HUES48 (cell line): Measurements from ENCODE around the gene GMEB2.
"Not testable (repeated sequence)": the region's sequence is repeated elsewhere in the genome, so short reads cannot be mapped to it uniquely, and the experiment has no call there.

Source experiments
- H3K27ac ChIP-seq: one replicate; pipeline ENCODE4 v1.7.0; 2013; ENCODE audit warnings: low read depth, low read length, inconsistent platforms
- H3K27me3 ChIP-seq: 2 replicates; pipeline ENCODE4 v1.6.1; 2013; ENCODE audit warnings: mild to moderate bottlenecking, low read length; ENCODE audit not compliant: control insufficient read depth, insufficient read depth
- H3K36me3 ChIP-seq: 2 replicates; pipeline ENCODE4 v1.6.1; 2013; ENCODE audit warnings: low read length; ENCODE audit not compliant: control insufficient read depth, insufficient read depth
- H3K4me1 ChIP-seq: 2 replicates; pipeline ENCODE4 v1.6.1; 2013; ENCODE audit warnings: mild to moderate bottlenecking, low read length; ENCODE audit not compliant: control insufficient read depth, insufficient read depth
- H3K4me3 ChIP-seq: 2 replicates; pipeline ENCODE4 v1.5.1; 2013; ENCODE audit warnings: mild to moderate bottlenecking, low read depth, low read length
- H3K9ac ChIP-seq: 2 replicates; pipeline ENCODE4 v1.6.1; 2013; ENCODE audit warnings: mild to moderate bottlenecking, low read depth, low read length, moderate library complexity
- H3K9me3 ChIP-seq: 2 replicates; pipeline ENCODE4 v1.6.1; 2013; ENCODE audit warnings: low read length; ENCODE audit not compliant: control insufficient read depth, insufficient read depth

Gene GMEB2

DNA sequence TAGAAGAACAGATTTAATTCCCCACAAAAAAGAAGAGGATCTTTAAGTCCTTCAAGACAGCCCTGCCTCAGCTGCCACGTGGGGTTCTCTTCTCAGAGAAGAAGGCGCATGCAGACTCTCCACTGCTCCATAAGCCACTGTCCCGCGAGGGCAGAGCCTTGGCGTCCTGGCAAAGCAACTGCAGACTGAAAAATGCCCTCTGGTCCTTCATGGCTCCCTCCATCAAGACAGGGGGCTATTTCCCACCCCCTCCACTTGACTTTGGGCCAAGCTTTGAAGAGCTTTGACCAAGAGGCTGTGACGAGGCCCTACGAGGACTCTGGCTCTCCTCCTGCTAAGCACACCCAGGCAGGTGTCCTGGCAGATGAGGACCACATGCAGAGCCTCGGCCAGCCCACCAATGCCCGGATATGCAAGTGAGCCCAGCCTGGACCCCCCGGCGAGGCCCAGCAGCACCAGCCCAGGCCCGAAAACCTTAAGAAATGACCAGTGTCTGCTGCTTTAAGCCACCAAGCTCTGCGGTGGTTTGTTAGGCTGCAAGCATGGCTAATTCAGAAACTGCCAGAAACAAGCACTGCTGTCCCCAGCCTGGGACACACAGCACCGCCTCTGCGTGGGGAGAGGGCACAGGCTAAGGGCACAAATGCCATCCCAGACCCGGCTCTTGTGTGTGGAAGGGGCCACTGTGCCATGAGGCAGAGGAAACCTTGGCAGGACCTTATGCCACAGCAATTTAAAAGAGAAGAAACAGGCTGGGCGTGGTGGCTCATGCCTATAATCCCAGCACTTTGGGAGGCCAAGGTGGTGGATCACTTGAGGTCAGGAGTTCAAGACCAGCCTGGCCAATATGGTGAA lies 16.1 kb downstream of the GMEB2 start:
- Histone ChIP-seq H3K9ac (no peak overlapping the region), H3K27me3 (no peaks in the 10 kb centered on the region), H3K9me3 (no peaks in the 10 kb centered on the region), H3K4me1 (no peaks in the 10 kb centered on the region), H3K27ac (no peak overlapping the region), H3K36me3 (peaks cover 5% of the 10 kb centered on the region), H3K4me3 (no peak overlapping the region)

GRCh38 chr20:63606686-63607085 lies 20.2 kb downstream of the GMEB2 start:
- no peaks in the 10 kb centered on the region for H3K9me3 ChIP-seq
- H3K9ac ChIP-seq = no peak overlapping the region
- no peaks in the 10 kb centered on the region for H3K27me3 ChIP-seq
- H3K27ac ChIP-seq = no peak overlapping the region
- H3K36me3 ChIP-seq = peaks cover 15% of the 10 kb centered on the region
- H3K4me1 ChIP-seq = no peaks in the 10 kb centered on the region
- H3K4me3 ChIP-seq = no peak overlapping the region

DNA sequence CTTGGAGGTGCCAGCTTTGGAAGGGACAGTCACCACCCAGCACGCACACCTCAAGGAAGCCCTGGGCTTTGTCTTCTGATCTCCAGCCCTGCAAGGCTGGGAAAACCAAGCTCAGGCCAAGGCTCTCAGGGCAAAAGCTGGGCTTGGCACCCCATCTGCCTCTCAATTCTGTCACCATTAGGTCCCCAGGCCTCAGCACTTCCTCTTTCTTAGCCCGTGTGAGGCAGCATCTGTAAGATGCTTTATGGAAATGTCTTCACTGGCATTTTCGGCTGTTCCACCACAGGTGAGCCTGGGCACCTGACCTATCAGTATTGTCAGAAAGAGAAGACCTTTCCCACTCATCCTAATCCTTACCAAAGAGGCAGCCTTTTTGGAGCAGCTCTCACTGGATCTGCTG lies 24.6 kb downstream of the GMEB2 start:
- Histone ChIP-seq H3K36me3 (peaks cover 37% of the 10 kb centered on the region), H3K27me3 (no peaks in the 10 kb centered on the region), H3K4me1 (no peaks in the 10 kb centered on the region), H3K27ac (no peak overlapping the region), H3K4me3 (no peak overlapping the region), H3K9ac (no peak overlapping the region), H3K9me3 (no peaks in the 10 kb centered on the region)

DNA sequence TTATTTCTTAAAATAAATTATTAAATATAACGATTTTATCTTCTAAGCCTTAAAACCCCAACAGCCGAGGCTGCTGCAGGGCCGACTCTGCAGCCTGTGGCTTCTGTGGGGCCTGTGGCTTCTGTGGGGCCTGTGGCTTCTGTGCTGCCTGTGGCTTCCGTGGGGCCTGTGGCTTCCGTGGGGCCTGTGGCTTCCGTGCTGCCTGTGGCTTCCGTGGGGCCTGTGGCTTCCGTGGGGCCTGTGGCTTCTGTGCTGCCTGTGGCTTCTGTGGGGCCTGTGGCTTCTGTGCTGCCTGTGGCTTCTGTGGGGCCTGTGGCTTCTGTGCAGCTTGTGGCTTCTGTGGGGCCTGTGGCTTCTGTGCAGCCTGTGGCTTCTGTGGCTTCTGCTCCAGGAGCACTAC lies 25.2 kb downstream of the GMEB2 start:
- peaks cover 41% of the 10 kb centered on the region for H3K36me3 ChIP-seq
- not testable (repeated sequence) for H3K4me3 ChIP-seq, H3K4me1 ChIP-seq, H3K27ac ChIP-seq, H3K9me3 ChIP-seq, H3K27me3 ChIP-seq, H3K9ac ChIP-seq

GRCh38 chr20:63599396-63600050 lies 27.4 kb downstream of the GMEB2 start:
- H3K9me3 ChIP-seq = no peaks in the 10 kb centered on the region
- H3K9ac ChIP-seq = no peak overlapping the region
- no peak overlapping the region for H3K27ac ChIP-seq
- H3K4me1 ChIP-seq = no peaks in the 10 kb centered on the region
- no peaks in the 10 kb centered on the region for H3K27me3 ChIP-seq
- peaks cover 41% of the 10 kb centered on the region for H3K36me3 ChIP-seq
- H3K4me3 ChIP-seq = no peak overlapping the region

DNA sequence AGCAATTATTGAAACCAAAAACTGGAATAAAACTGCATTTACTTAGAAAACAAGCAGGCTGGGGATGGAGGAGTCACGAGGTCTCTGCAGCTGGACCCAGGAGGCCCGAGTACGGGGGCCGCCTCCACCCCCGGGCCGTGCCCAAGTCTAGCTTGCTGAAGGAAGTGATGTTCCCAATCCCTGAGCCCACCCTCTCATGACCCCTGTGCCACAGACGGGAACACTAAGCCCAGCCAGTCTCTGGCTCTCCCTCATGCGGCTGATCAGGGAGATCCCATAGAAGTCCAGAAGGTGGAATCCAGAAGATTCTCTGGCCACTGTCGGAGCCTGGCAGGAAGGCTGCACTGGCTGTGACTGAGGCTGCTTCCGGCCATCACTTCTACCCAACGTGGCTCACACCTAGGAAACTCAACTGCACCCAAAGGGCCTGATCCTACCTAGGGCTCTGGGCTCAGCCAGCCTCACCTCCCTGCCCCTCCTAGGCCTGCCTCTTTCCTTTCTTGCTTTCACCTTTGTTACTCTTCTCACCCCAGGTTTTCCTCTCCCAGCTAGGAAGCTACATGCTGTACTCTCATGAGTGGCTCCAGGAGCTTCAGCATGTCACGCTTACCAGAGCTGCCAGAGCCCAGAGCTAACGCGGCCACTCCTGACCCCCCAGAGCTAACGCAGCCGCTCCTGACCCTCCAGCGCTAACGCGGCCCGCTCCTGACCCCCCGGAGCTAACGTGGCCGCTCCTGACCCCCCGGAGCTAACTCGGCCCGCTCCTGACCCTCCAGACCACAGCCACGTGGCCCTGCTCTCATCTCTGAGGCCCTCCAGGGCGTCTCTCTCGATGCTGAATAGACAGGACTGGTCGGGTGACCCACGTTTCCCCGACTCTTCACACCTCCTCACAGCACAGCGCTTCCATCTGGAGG lies 28.2 kb downstream of the GMEB2 start:
- H3K9ac ChIP-seq = no peak overlapping the region
- no peaks in the 10 kb centered on the region for H3K4me1 ChIP-seq
- peaks cover 41% of the 10 kb centered on the region for H3K36me3 ChIP-seq
- H3K9me3 ChIP-seq = no peaks in the 10 kb centered on the region
- H3K27ac ChIP-seq = no peak overlapping the region
- no peak overlapping the region for H3K4me3 ChIP-seq
- no peaks in the 10 kb centered on the region for H3K27me3 ChIP-seq

- Histone ChIP-seq H3K4me1 (no peaks in the 10 kb centered on the region), H3K9ac (no peak overlapping the region), H3K9me3 (no peaks in the 10 kb centered on the region), H3K27ac (no peak overlapping the region), H3K27me3 (no peaks in the 10 kb centered on the region), H3K36me3 (peaks cover 37% of the 10 kb centered on the region), H3K4me3 (no peak overlapping the region)
These were observed 29.0 kb downstream of the GMEB2 start for GRCh38 chr20:63597651-63598478.

DNA sequence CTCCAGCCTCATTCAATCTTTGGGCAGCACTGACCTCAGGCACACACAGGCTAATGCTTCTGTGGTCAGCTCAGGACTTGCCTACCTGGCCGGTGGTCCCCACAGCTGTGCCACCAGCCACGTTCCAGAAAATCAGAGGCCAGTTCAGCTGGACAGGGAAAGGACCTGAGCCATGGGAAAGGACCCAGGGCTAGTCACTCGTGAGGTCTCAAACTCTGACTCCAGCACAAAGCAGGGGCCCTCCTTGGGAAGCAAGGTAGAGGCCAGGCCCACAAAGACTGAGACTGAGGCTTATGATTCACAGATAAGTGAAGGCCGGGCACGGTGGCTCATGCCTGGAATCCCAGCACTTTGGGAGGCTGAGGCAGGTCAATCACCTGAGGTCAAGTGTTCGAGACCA lies 30.5 kb downstream of the GMEB2 start:
- Histone ChIP-seq H3K9ac (no peak overlapping the region), H3K4me1 (no peaks in the 10 kb centered on the region), H3K36me3 (peaks cover 37% of the 10 kb centered on the region), H3K27me3 (no peaks in the 10 kb centered on the region), H3K4me3 (no peak overlapping the region), H3K9me3 (no peaks in the 10 kb centered on the region), H3K27ac (no peak overlapping the region)

GRCh38 chr20:63595416-63596127 lies 31.3 kb downstream of the GMEB2 start:
- Histone ChIP-seq H3K4me3 (no peak overlapping the region), H3K9ac (no peak overlapping the region)

DNA sequence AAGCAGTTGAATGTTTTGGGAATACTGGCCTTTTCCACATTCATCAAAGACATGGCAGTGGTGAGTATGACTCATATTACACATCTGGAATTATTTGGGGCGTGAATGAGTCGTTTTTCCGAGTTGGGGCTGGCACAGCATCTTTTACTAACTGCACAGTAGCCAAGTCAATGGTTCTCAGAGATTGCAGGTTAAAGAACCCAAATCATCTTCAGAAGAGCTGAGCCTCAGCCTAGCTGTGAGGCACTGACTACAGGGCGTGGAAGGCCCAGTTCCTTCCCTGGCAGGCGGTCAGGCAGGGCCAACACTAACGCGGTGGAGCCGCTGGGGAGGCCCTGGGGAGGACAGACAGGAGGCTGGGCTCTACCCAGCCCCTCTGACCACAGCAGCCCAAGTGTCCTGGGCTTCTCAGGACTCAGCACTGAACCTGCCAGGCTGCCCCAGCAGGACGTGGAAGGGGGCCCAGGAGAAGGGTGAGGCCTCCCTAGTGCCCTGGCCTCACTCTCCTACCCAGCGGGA lies 32.8 kb downstream of the GMEB2 start:
- H3K9me3 ChIP-seq = no peaks in the 10 kb centered on the region
- H3K27ac ChIP-seq = no peak overlapping the region
- H3K27me3 ChIP-seq = no peaks in the 10 kb centered on the region
- H3K36me3 ChIP-seq = peaks cover 49% of the 10 kb centered on the region
- H3K9ac ChIP-seq = no peak overlapping the region
- H3K4me3 ChIP-seq = no peak overlapping the region
- no peaks in the 10 kb centered on the region for H3K4me1 ChIP-seq

More at GRCh38 chr20:63595416-63596127, 31.3 kb downstream of the GMEB2 start:
- H3K27me3 ChIP-seq = no peaks in the 10 kb centered on the region
- peaks cover 35% of the 10 kb centered on the region for H3K36me3 ChIP-seq
- H3K4me1 ChIP-seq = no peaks in the 10 kb centered on the region
- H3K9me3 ChIP-seq = no peaks in the 10 kb centered on the region
- no peak overlapping the region for H3K27ac ChIP-seq
